Naive thymus-derived CD4-positive, alpha-beta T cell (primary cell): ENCODE results near the gene COX10. TPM values are rescaled to one million over a fixed set of nuclear protein-coding genes. Genes with fewer than 3 reads are reported as not detected.

ENCODE experiments used
- ATAC-seq: fragments of 150-1000 bp; cut with Tn5 transposase; 2 replicates; pipeline ENCODE4 v1.10.0; 2021; ENCODE audit warnings: mild to moderate bottlenecking, moderate library complexity
- CTCF ChIA-PET: fragments of 350-600 bp; sonication (Branson Sonifier 250); formaldehyde crosslinking; loops from one replicate; lab custom pipeline; 2021; ENCODE audit warnings: antibody characterized with exemption; lab: Charles Lee
- POLR2A ChIA-PET: fragments of 350-600 bp; sonication (Branson Sonifier 250); formaldehyde crosslinking; loops from one replicate; lab custom pipeline; 2021; ENCODE audit warnings: antibody characterized with exemption, inconsistent platforms; lab: Charles Lee
- DNase-seq, 9 donors: peaks; one replicate each; pipeline versions ENCODE4 v3.0.0 to v3.0.0-alpha.2; 2020 to 2022; ENCODE audit warnings: mixed read lengths in 1 of 9
- H3K27ac ChIP-seq: one replicate; pipeline ENCODE4 v1.7.0; 2013; ENCODE audit warnings: mild to moderate bottlenecking, low read depth, low read length, moderate library complexity
- H3K27me3 ChIP-seq, 2 donors: one replicate each; pipeline ENCODE4 v1.7.0; 2013; ENCODE audit warnings: low read length in 2 of 2, mild to moderate bottlenecking in 2 of 2, moderate library complexity in 2 of 2; ENCODE audit not compliant: control insufficient read depth in 2 of 2, insufficient read depth in 2 of 2
- H3K36me3 ChIP-seq, 3 experiments: 1 replicate in 2 of 3; 2 replicates in 1 of 3; pipeline ENCODE4 v1.7.0; 2013; ENCODE audit warnings: low read length in 3 of 3, mild to moderate bottlenecking in 3 of 3, moderate library complexity in 1 of 3; ENCODE audit not compliant: insufficient read depth in 3 of 3, control insufficient read depth in 2 of 3
- H3K4me1 ChIP-seq, 2 donors: one replicate each; pipeline ENCODE4 v1.7.0; 2013; ENCODE audit warnings: low read length in 2 of 2, mild to moderate bottlenecking in 2 of 2, moderate library complexity in 1 of 2; ENCODE audit not compliant: control insufficient read depth in 2 of 2, insufficient read depth in 2 of 2
- H3K4me3 ChIP-seq: 2 replicates; pipeline ENCODE4 v1.7.0; 2013; ENCODE audit warnings: mild to moderate bottlenecking, low read length
- H3K9me3 ChIP-seq, 3 experiments: 1 replicate in 2 of 3; 2 replicates in 1 of 3; pipeline ENCODE4 v1.7.0; 2013; ENCODE audit warnings: low read length in 3 of 3; ENCODE audit not compliant: control insufficient read depth in 2 of 3
- H3K27ac Mint-ChIP-seq, 9 donors: one replicate each; pipeline ENCODE4 v1.8.0; 2020 to 2022; ENCODE audit warnings: mixed read lengths in 9 of 9, mild to moderate bottlenecking in 8 of 9, moderate library complexity in 5 of 9, inconsistent platforms in 2 of 9
- H3K27me3 Mint-ChIP-seq, 5 donors: one replicate each; pipeline ENCODE4 v1.8.0; 2021 to 2022; ENCODE audit warnings: mixed read lengths in 5 of 5, mild to moderate bottlenecking in 1 of 5
- H3K36me3 Mint-ChIP-seq, 5 donors: one replicate each; pipeline ENCODE4 v1.8.0; 2020 to 2022; ENCODE audit warnings: mixed read lengths in 5 of 5, mild to moderate bottlenecking in 3 of 5, inconsistent platforms in 1 of 5
- H3K4me1 Mint-ChIP-seq, 7 donors: one replicate each; pipeline ENCODE4 v1.8.0; 2020 to 2022; ENCODE audit warnings: mixed read lengths in 7 of 7, mild to moderate bottlenecking in 3 of 7, inconsistent platforms in 1 of 7
- H3K4me3 Mint-ChIP-seq, 10 donors: one replicate each; pipeline ENCODE4 v1.8.0; 2020 to 2022; ENCODE audit warnings: mild to moderate bottlenecking in 10 of 10, mixed read lengths in 10 of 10, moderate library complexity in 6 of 10, inconsistent platforms in 2 of 10
- H3K9me3 Mint-ChIP-seq, 11 donors: one replicate each; pipeline ENCODE4 v1.8.0; 2020 to 2022; ENCODE audit warnings: mixed read lengths in 11 of 11, mild to moderate bottlenecking in 4 of 11, inconsistent platforms in 1 of 11, moderate library complexity in 1 of 11
- intact Hi-C, 2 donors: fragments of 100-400 bp; cut with micrococcal nuclease; formaldehyde crosslinking; loops; one replicate each; pipeline ENCODE4 v1.15.1; 2023
- polyA plus RNA-seq, 2 donors: library from polyadenylated mRNA; unstranded; fragments of 300-500 nt; fragmentation: Illumina TruSeq; gene quantifications; one replicate each; pipeline ENCODE4 v1.2.3, GENCODE V29; 2021
- total RNA-seq, 6 experiments: library from RNA in 5 of 6; stranded (reverse) in 5 of 6; gene quantifications; 1 replicate in 5 of 6; 2 replicates in 1 of 6; pipeline ENCODE4 v1.2.3 and lab custom pipeline; 2021 to 2026

The COX10 gene
- total and polyA plus RNA-seq, 7 experiments from 2014 or later: 16.2 to 30.6 (median 20.2) TPM

GRCh38 chr17:14104734-14105133 lies 35.4 kb downstream of the COX10 start:
- no peaks in the 10 kb centered on the region for H3K9me3 ChIP-seq
- H3K27me3 ChIP-seq: no peaks in the 10 kb centered on the region
- H3K4me1 ChIP-seq: no peaks in the 10 kb centered on the region
- POLR2A ChIA-PET: interaction anchor here (1.7 kb wide), 1 partner anchor 196 kb away, joined by 5 read pairs; the partner anchor contains the start of gene HS3ST3B1
- intact Hi-C loops: no loop called here
- H3K4me1 Mint-ChIP-seq: peaks cover 17 to 39% (median 29%) of the 10 kb centered on the region in 7 donors
- no peak overlapping the region for H3K27ac ChIP-seq
- H3K4me3 ChIP-seq: no peak overlapping the region
- H3K36me3 Mint-ChIP-seq: peaks cover 8 to 43% (median 24%) of the 10 kb centered on the region in 5 donors
- no peak overlapping the region for H3K4me3 Mint-ChIP-seq
- DNase-seq (no peak), ATAC-seq (no peak)
- no peaks in the 10 kb centered on the region for H3K27me3 Mint-ChIP-seq
- H3K27ac Mint-ChIP-seq: no peak overlapping the region
- CTCF ChIA-PET: no interaction called here
- H3K36me3 ChIP-seq: peaks cover 0 to 4% (median 0%) of the 10 kb centered on the region in 3 experiments
- no peaks in the 10 kb centered on the region for H3K9me3 Mint-ChIP-seq

GRCh38 chr17:14107889-14108288 lies 38.6 kb downstream of the COX10 start:
- peak overlapping the region in 2 of 9 donors; percentile 18 to 48 for H3K27ac Mint-ChIP-seq
- no peaks in the 10 kb centered on the region for H3K9me3 Mint-ChIP-seq
- ChIA-PET POLR2A (no interaction called here), CTCF (no interaction called here)
- H3K27ac ChIP-seq: no peak overlapping the region
- no peaks in the 10 kb centered on the region for H3K4me1 ChIP-seq
- H3K36me3 Mint-ChIP-seq: peaks cover 3 to 36% (median 21%) of the 10 kb centered on the region in 5 donors
- peak overlapping the region in 1 of 10 donors; percentile 2 for H3K4me3 Mint-ChIP-seq
- H3K27me3 Mint-ChIP-seq: no peaks in the 10 kb centered on the region
- H3K27me3 ChIP-seq: no peaks in the 10 kb centered on the region
- H3K4me3 ChIP-seq: no peak overlapping the region
- H3K36me3 ChIP-seq: peaks cover 0 to 4% (median 0%) of the 10 kb centered on the region in 3 experiments
- H3K4me1 Mint-ChIP-seq: peaks cover 24 to 51% (median 47%) of the 10 kb centered on the region in 7 donors
- DNase-seq (no peak), ATAC-seq (no peak)
- no peaks in the 10 kb centered on the region for H3K9me3 ChIP-seq
- intact Hi-C loops: no loop called here

GRCh38 chr17:14112407-14112806 lies 43.1 kb downstream of the COX10 start:
- Histone ChIP-seq H3K4me1 (no peaks in the 10 kb centered on the region), H3K4me3 (no peak overlapping the region), H3K27me3 (no peaks in the 10 kb centered on the region), H3K9me3 (no peaks in the 10 kb centered on the region), H3K36me3 (no peaks in the 10 kb centered on the region), H3K27ac (no peak overlapping the region)
- H3K9me3 Mint-ChIP-seq: peaks cover 0 to 10% (median 0%) of the 10 kb centered on the region in 11 donors
- ATAC-seq (no peak), DNase-seq (no peak)
- H3K4me1 Mint-ChIP-seq: peaks cover 34 to 73% (median 68%) of the 10 kb centered on the region in 7 donors
- intact Hi-C loops: no loop called here
- H3K36me3 Mint-ChIP-seq: peaks cover 3 to 52% (median 24%) of the 10 kb centered on the region in 5 donors
- H3K4me3 Mint-ChIP-seq: no peak overlapping the region
- ChIA-PET POLR2A (no interaction called here), CTCF (interaction anchor here (0.5 kb wide), 1 partner anchor 23 kb away, joined by 3 read pairs; no protein-coding TSS in a partner anchor)
- H3K27me3 Mint-ChIP-seq: no peaks in the 10 kb centered on the region
- H3K27ac Mint-ChIP-seq: peak overlapping the region in 6 of 9 donors; percentile 2 to 60 (median 29)

- no peaks in the 10 kb centered on the region for H3K27me3 Mint-ChIP-seq
- H3K4me1 Mint-ChIP-seq: peaks cover 27 to 72% (median 62%) of the 10 kb centered on the region in 7 donors
- POLR2A ChIA-PET: interaction anchor here (0.6 kb wide), 1 partner anchor 231 kb away, joined by 3 read pairs; no protein-coding TSS in a partner anchor
- H3K4me3 ChIP-seq: no peak overlapping the region
- H3K4me1 ChIP-seq: no peaks in the 10 kb centered on the region
- no peak overlapping the region for H3K27ac ChIP-seq
- ATAC-seq (no peak), DNase-seq (no peak)
- H3K9me3 ChIP-seq: no peaks in the 10 kb centered on the region
- peaks cover 0 to 46% (median 19%) of the 10 kb centered on the region in 5 donors for H3K36me3 Mint-ChIP-seq
- H3K4me3 Mint-ChIP-seq: no peak overlapping the region
- intact Hi-C loops: no loop called here
- no peaks in the 10 kb centered on the region for H3K36me3 ChIP-seq
- H3K9me3 Mint-ChIP-seq: peaks cover 0 to 10% (median 0%) of the 10 kb centered on the region in 11 donors
- H3K27ac Mint-ChIP-seq: peak overlapping the region in 5 of 9 donors; percentile 39 to 60 (median 58)
- no peaks in the 10 kb centered on the region for H3K27me3 ChIP-seq
- CTCF ChIA-PET: interaction anchor here (0.8 kb wide), 1 partner anchor 12 kb away, joined by 3 read pairs; no protein-coding TSS in a partner anchor
These were observed 43.8 kb downstream of the COX10 start for GRCh38 chr17:14113137-14113536.

- Histone ChIP-seq H3K27me3 (no peaks in the 10 kb centered on the region), H3K27ac (no peak overlapping the region), H3K4me3 (no peak overlapping the region), H3K36me3 (no peaks in the 10 kb centered on the region), H3K9me3 (no peaks in the 10 kb centered on the region), H3K4me1 (no peaks in the 10 kb centered on the region)
- ChIA-PET POLR2A (no interaction called here), CTCF (interaction anchor here (0.7 kb wide), 1 partner anchor 235 kb away, joined by 3 read pairs; no protein-coding TSS in a partner anchor)
- Mint-ChIP-seq H3K9me3 (peaks cover 0 to 14% (median 0%) of the 10 kb centered on the region in 11 donors), H3K4me1 (peaks cover 32 to 83% (median 68%) of the 10 kb centered on the region in 7 donors), H3K36me3 (peaks cover 0 to 43% (median 18%) of the 10 kb centered on the region in 5 donors), H3K27ac (peak overlapping the region in 7 of 9 donors; percentile 4 to 81 (median 43)), H3K27me3 (no peaks in the 10 kb centered on the region), H3K4me3 (peak overlapping the region in 1 of 10 donors; percentile 55)
- intact Hi-C loops: loop anchor here in 1 of 2 donors (5.0 kb wide), 1 partner anchor 154 kb away; no protein-coding TSS in a partner anchor
- no peak for DNase-seq
- ATAC-seq: no peak
These were observed 47.1 kb downstream of the COX10 start for GRCh38 chr17:14116263-14117024.

- H3K4me1 Mint-ChIP-seq: peaks cover 40 to 89% (median 75%) of the 10 kb centered on the region in 7 donors
- H3K36me3 ChIP-seq: no peaks in the 10 kb centered on the region
- ATAC-seq (peak; percentile 79), DNase-seq (peak in 3 of 9 donors; percentile 11 to 48 (median 40))
- peaks cover 0 to 20% (median 0%) of the 10 kb centered on the region in 11 donors for H3K9me3 Mint-ChIP-seq
- no peak overlapping the region for H3K4me3 ChIP-seq
- peak overlapping the region in 5 of 10 donors; percentile 4 to 71 (median 8) for H3K4me3 Mint-ChIP-seq
- no peak overlapping the region for H3K27ac ChIP-seq
- no peaks in the 10 kb centered on the region for H3K27me3 ChIP-seq
- no peaks in the 10 kb centered on the region for H3K27me3 Mint-ChIP-seq
- ChIA-PET POLR2A (no interaction called here), CTCF (interaction anchor here (0.7 kb wide), 1 partner anchor 392 kb away, joined by 3 read pairs; no protein-coding TSS in a partner anchor)
- peaks cover 0 to 38% (median 15%) of the 10 kb centered on the region in 5 donors for H3K36me3 Mint-ChIP-seq
- H3K4me1 ChIP-seq: peaks cover 0 to 7% of the 10 kb centered on the region in 2 donors
- intact Hi-C loops: loop anchor here in 1 of 2 donors (1.0 to 5.0 kb wide), 4 partner anchors 50 to 181 kb away; partner anchors contain the start of gene COX10
- peak overlapping the region; percentile 65 to 96 (median 74) for H3K27ac Mint-ChIP-seq
- H3K9me3 ChIP-seq: no peaks in the 10 kb centered on the region
These were observed 49.6 kb downstream of the COX10 start for GRCh38 chr17:14118951-14119350.
